Esophagus squamous epithelium (tissue), 5 donors: ENCODE measurements around the gene GRIK3. TPM values are rescaled to one million over a fixed set of nuclear protein-coding genes. Genes with fewer than 3 reads are reported as not detected.

Experiments used
- DNase-seq: peaks from one replicate; lab custom pipeline; 2025; lab: John Stamatoyannopoulos, UW
- H3K27ac ChIP-seq, 4 donors: fragments of 200-600 bp; sonication (generic); one replicate each; pipeline ENCODE4 v1.5.1; 2016 to 2019; ENCODE audit warnings: mild to moderate bottlenecking in 1 of 4
- H3K27me3 ChIP-seq, 4 donors: fragments of 200-600 bp; sonication (generic); 1 replicate in 3 of 4; 2 replicates in 1 of 4; pipeline versions ENCODE4 v1.5.1 to v1.6.0; 2017 to 2021; ENCODE audit warnings: antibody characterized with exemption in 1 of 4
- H3K36me3 ChIP-seq, 3 donors: fragments of 200-600 bp; sonication (generic); one replicate each; pipeline ENCODE4 v1.5.1; 2016 to 2019
- H3K4me1 ChIP-seq, 3 donors: fragments of 200-600 bp; sonication (generic); one replicate each; pipeline ENCODE4 v1.5.1; 2017 to 2019
- H3K4me3 ChIP-seq, 4 donors: fragments of 200-600 bp; sonication (generic); 1 replicate in 3 of 4; 2 replicates in 1 of 4; pipeline ENCODE4 v1.5.1; 2016 to 2019; ENCODE audit warnings: mild to moderate bottlenecking in 2 of 4, moderate library complexity in 1 of 4
- H3K9me3 ChIP-seq, 3 donors: fragments of 200-600 bp; sonication (generic); one replicate each; pipeline ENCODE4 v1.5.1; 2016 to 2019
- POLR2A ChIP-seq, 4 donors: fragments of 450-650 bp; IDR thresholded peaks; one replicate each; pipeline ENCODE4 v1.6.1; 2017; ENCODE audit warnings: antibody characterized with exemption in 4 of 4, mild to moderate bottlenecking in 4 of 4, moderate library complexity in 3 of 4
- WGBS, 2 donors: methylation state at CpG; one replicate each; pipeline ENCODE4 v1.1.5; 2018; 5-methylcytosine and 5-hydroxymethylcytosine counted together
- intact Hi-C: fragments of 100-400 bp; cut with DNase I; formaldehyde crosslinking; loops from one replicate; pipeline ENCODE4 v1.15.0; 2022
- total RNA-seq, 4 donors: library from RNA; depleted of rRNA; stranded (reverse); fragments of >200 nt; gene quantifications; one replicate each; pipeline ENCODE4 v1.1.0, GENCODE V29; 2016
- TF ChIP-seq, protein P1 (sequence below), 6 experiments: fragments of 450-650 bp in 4 of 6; fragments of 200-600 bp in 2 of 6; sonication (generic) in 2 of 6; IDR thresholded peaks; one replicate each; pipeline ENCODE4 v1.5.1; 2016 to 2019; ENCODE audit warnings: antibody characterized with exemption in 6 of 6, mild to moderate bottlenecking in 4 of 6, moderate library complexity in 4 of 6
- donor health status: DM: yes; HTN: yes; CAD: no.

Gene GRIK3
- total RNA-seq, 4 donors from 2014 or later, result 0.11 to 0.38 (median 0.21) TPM; not detected in 1

DNA sequence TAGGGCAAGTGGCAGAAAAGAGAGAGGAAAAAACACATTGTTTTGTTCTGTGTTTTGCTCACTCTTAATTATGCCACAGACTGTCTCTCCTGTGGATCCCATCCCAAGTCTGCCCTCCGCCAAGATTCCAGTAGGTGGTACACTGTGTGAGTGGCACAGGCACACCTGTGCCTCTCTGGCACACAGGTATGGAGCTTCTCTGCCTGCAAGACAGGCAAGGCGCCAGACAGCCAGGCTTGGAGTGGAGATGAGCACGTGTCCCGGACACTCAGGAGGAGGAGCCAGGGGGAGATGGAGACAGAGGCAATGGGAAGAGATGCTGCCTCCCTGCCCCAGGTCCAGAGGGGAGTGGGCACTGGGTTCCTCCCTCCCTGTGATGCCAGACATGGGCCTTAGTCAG lies 6.5 kb upstream of the GRIK3 start:
- no peak overlapping the region for H3K4me3 ChIP-seq
- no peak for DNase-seq
- H3K36me3 ChIP-seq, result no peaks in the 10 kb centered on the region
- intact Hi-C loops, result no loop called here
- no peaks in the 10 kb centered on the region for H3K9me3 ChIP-seq
- H3K4me1 ChIP-seq, result peaks cover 0 to 11% (median 0%) of the 10 kb centered on the region in 3 donors
- H3K27me3 ChIP-seq, result peaks cover 0 to 92% (median 18%) of the 10 kb centered on the region in 4 donors
- 10 to 15% methylated on average over 4 of the region's 4 CpGs for WGBS, 2 donors
- no peak overlapping the region for H3K27ac ChIP-seq
- TF ChIP-seq, protein P1, sequence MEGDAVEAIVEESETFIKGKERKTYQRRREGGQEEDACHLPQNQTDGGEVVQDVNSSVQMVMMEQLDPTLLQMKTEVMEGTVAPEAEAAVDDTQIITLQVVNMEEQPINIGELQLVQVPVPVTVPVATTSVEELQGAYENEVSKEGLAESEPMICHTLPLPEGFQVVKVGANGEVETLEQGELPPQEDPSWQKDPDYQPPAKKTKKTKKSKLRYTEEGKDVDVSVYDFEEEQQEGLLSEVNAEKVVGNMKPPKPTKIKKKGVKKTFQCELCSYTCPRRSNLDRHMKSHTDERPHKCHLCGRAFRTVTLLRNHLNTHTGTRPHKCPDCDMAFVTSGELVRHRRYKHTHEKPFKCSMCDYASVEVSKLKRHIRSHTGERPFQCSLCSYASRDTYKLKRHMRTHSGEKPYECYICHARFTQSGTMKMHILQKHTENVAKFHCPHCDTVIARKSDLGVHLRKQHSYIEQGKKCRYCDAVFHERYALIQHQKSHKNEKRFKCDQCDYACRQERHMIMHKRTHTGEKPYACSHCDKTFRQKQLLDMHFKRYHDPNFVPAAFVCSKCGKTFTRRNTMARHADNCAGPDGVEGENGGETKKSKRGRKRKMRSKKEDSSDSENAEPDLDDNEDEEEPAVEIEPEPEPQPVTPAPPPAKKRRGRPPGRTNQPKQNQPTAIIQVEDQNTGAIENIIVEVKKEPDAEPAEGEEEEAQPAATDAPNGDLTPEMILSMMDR (IDR thresholded peaks at IDR 0.05), result no peak
- TF ChIP-seq POLR2A (IDR thresholded peaks at IDR 0.05), result no peak

DNA sequence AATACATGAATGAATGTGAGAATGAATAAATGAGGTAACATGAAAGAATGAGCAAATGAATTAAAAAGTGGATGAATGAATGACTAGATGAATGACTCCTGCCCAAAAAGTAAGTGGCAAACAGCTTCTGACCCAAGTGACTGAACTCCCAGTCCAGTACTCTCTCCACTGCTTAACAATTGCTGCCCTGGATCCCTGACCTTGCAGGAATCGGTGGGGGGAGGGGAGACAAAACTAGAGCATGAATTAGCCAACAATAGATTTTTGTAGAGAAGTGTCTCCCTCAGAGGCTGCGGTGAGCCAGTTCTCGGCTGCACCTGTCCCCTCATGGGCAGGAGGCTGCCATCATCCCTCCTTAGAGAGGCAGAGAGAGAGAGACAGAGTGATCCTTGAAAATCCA lies 5.9 kb upstream of the GRIK3 start:
- H3K4me1 ChIP-seq, result peaks cover 0 to 12% (median 0%) of the 10 kb centered on the region in 3 donors
- 35% methylated on average over 3 of the region's 3 CpGs for whole genome bisulfite sequencing, 2 donors
- no peaks in the 10 kb centered on the region for H3K36me3 ChIP-seq
- intact Hi-C loops, result no loop called here
- peaks cover 0 to 95% (median 21%) of the 10 kb centered on the region in 4 donors for H3K27me3 ChIP-seq
- H3K9me3 ChIP-seq, result no peaks in the 10 kb centered on the region
- H3K27ac ChIP-seq, result no peak overlapping the region
- DNase-seq, result no peak
- no peak for TF ChIP-seq POLR2A (IDR thresholded peaks at IDR 0.05)
- TF ChIP-seq, protein P1 (IDR thresholded peaks at IDR 0.05), result no peak
- H3K4me3 ChIP-seq, result no peak overlapping the region

DNA sequence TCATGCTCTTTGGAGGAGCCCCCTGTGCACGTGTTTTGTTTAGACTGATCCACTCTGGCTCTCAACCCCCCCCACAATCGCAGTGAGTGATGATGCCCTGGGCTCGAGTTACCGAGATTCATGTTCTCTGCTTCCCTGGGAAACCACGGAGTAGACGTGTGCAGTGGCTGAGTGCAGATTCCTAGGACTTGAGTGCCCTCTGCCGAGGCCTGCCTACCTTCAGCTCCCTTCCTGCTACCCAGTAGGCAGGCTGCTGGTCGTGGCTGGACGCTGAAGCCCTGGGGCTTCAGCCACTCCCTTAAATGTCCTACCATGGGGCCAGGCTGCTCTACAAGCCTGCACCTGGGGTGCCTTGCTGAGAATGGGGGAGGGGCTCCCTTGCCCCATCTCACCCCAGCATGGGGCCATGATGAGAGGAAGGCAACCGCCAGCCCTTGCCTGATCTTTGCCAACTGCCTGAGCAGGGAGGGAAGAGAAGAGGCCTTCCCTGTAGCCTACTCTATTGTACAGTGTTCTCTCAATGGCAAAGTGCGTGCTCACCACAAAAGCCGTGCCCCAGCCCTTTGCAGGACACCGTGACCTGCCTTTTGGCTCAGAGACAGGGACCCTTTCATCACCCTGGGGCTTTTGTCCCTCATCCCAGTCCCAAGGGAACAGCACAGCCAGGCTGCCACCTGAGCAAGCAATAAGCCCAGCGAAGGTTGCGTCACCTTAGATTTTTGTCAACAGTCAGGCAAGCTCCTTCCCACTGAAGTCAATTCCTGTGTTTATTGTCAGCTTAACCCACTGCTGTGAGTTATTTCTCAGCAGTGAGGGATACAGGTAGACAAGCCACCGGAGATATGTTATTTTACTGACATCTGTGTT lies 4.1 kb upstream of the GRIK3 start:
- DNase-seq, result no peak
- Histone ChIP-seq H3K4me1 (peaks cover 0 to 28% (median 11%) of the 10 kb centered on the region in 3 donors), H3K27ac (no peak overlapping the region), H3K4me3 (no peak overlapping the region), H3K27me3 (peaks cover 11 to 99% (median 25%) of the 10 kb centered on the region in 4 donors), H3K36me3 (no peaks in the 10 kb centered on the region), H3K9me3 (no peaks in the 10 kb centered on the region)
- TF ChIP-seq POLR2A (IDR thresholded peaks at IDR 0.05), result no peak
- TF ChIP-seq, protein P1 (IDR thresholded peaks at IDR 0.05), result no peak
- intact Hi-C loops, result no loop called here
- WGBS, 2 donors, result 32 to 40% methylated on average over 9 to 11 of the region's 16 CpGs

DNA sequence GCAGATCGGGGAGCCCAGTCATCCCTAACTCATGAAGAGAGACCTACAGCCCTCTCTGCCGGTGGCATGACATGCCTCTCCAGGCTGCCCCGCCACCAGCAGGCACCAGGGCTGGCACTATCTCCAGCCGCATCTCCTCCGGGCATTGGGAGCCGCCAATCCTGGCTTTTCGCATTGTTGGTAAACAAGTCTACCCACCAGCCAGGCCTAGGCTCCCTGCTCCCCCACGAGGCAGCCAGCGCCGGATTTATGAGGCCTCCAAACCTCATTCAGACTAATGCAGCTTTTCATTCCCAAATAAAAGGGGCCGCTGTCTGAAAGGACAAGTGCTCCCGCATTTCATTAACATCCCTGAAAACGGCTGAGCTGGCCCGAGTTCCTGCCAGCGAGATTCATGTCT lies 3.4 kb upstream of the GRIK3 start:
- Histone ChIP-seq H3K9me3 (no peaks in the 10 kb centered on the region), H3K4me1 (peaks cover 0 to 35% (median 11%) of the 10 kb centered on the region in 3 donors), H3K27me3 (peaks cover 12 to 99% (median 32%) of the 10 kb centered on the region in 4 donors), H3K27ac (no peak overlapping the region), H3K4me3 (no peak overlapping the region), H3K36me3 (no peaks in the 10 kb centered on the region)
- no peak for DNase-seq
- 12 to 19% methylated on average over 10 to 15 of the region's 15 CpGs for WGBS, 2 donors
- TF ChIP-seq, protein P1 (IDR thresholded peaks at IDR 0.05), result no peak
- TF ChIP-seq POLR2A (IDR thresholded peaks at IDR 0.05), result no peak
- intact Hi-C loops, result no loop called here

DNA sequence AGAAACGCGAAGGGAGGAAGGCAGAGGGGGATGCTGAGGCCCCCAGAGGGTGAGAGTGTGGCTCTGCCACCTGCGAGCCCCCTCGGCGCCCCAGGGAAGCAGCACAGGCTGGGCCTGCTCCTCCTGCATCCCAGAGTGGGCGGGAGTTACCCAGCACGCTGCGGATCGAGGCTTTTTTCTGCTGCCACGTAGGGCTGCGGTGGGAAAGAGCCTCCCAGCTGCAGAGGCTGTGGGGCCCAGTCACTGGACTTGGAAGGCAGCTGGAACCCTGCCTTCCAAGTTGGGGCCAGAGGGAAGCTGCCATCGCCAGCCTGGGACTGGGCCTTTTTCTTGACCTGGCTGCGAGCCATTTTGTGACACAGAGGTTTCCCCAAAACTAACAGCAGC lies 2.3 kb upstream of the GRIK3 start:
- H3K27ac ChIP-seq, result no peak overlapping the region
- H3K4me3 ChIP-seq, result no peak overlapping the region
- TF ChIP-seq, protein P1 (IDR thresholded peaks at IDR 0.05), result no peak
- no peak for TF ChIP-seq POLR2A (IDR thresholded peaks at IDR 0.05)
- no peaks in the 10 kb centered on the region for H3K36me3 ChIP-seq
- intact Hi-C loops, result no loop called here
- H3K27me3 ChIP-seq, result peaks cover 13 to 99% (median 40%) of the 10 kb centered on the region in 4 donors
- DNase-seq, result no peak
- peaks cover 0 to 38% (median 11%) of the 10 kb centered on the region in 3 donors for H3K4me1 ChIP-seq
- 6 to 7% methylated on average over 13 of the region's 13 CpGs for WGBS, 2 donors
- H3K9me3 ChIP-seq, result no peaks in the 10 kb centered on the region
